HG03342 (cell line): ENCODE data around the gene GINS2.

Experiments
- ATAC-seq: cut with Tn5 transposase; IDR thresholded peaks from one replicate; pipeline ENCODE4 v1.9.1; 2021; ENCODE audit warnings: mild to moderate bottlenecking, moderate library complexity; ENCODE audit not compliant: unreplicated experiment

GINS2 gene

DNA sequence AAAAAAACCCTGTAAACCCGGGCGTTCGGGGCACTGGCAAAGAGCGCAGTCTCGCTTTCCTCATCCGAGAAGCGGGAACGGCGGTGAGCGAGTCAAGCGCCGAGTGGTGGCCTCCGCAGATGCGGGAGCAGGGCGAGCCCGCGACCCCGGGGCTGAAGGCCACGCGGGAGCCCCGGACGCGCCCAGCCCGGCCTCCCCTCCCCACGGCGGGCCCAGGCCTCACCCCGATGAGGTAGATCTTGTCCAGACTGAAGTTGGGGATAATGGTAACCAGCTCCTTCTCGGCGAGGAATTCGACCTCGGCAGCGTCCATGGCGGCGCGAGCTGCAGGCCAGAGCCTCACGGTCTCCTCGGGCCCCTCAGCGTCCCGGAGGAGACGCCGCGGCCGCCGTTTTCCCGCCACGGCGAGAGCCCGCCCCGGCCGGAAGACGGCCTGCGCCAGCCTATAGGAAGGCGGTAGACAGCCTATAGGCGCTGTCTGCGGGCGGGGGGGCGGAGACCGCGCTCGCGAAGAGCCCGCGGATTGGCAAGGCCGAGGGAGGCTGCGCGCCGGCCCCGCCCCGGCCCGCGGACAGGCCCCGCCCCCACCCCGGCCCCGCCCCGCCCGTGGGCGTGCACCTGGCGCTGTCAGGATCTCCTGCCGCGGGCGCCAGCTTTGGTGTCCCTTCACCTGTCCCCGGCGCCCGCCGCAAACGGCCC lies at the start of gene GINS2:
GINS2 (minus strand) TSS at position 369 of the 699 bp plus-strand sequence; CDS start at position 313, 56 bp downstream.
- peak; percentile 92 for ATAC-seq

GRCh38 chr16:85736921-85737320 lies 48.2 kb upstream of the GINS2 start:
- ATAC-seq, result no peak

- no peak for ATAC-seq
Observed at GRCh38 chr16:85735946-85736345, 47.2 kb upstream of the GINS2 start.

DNA sequence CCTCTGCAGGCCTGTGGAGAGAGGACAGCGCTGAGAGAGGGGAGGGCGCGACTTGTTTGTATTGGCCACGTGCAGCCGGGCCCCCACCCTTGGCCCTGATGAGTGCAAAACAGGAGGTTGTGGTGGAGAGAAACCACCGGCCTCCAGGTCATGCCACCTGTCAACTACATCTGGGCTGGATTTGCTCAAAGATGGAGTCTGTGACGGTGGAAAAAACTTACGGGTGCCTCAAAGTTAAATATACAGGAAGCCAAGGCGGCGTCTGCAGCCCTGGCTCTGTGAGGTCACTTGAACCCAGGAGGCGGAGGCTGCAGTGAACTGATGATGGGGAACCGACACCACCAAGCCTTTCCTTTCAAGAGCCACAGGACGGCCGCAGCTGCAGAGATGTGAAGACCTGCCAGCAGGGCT lies 46.5 kb upstream of the GINS2 start:
- ATAC-seq, result peak; percentile 79

GRCh38 chr16:85734311-85735017 lies 45.7 kb upstream of the GINS2 start:
- ATAC-seq, result no peak

GRCh38 chr16:85733839-85734170 lies 45.1 kb upstream of the GINS2 start:
- no peak for ATAC-seq

GRCh38 chr16:85733155-85733838 lies 44.5 kb upstream of the GINS2 start:
- no peak for ATAC-seq

- ATAC-seq, result no peak
Observed at GRCh38 chr16:85731179-85731578, 42.4 kb upstream of the GINS2 start.

GRCh38 chr16:85730186-85730465 lies 41.4 kb upstream of the GINS2 start:
- ATAC-seq, result no peak

- no peak for ATAC-seq
Observed at GRCh38 chr16:85729452-85730185, 40.9 kb upstream of the GINS2 start.

GRCh38 chr16:85728879-85729278 lies 40.1 kb upstream of the GINS2 start:
- ATAC-seq, result no peak

- no peak for ATAC-seq
Observed at GRCh38 chr16:85724936-85725335, 36.2 kb upstream of the GINS2 start.

DNA sequence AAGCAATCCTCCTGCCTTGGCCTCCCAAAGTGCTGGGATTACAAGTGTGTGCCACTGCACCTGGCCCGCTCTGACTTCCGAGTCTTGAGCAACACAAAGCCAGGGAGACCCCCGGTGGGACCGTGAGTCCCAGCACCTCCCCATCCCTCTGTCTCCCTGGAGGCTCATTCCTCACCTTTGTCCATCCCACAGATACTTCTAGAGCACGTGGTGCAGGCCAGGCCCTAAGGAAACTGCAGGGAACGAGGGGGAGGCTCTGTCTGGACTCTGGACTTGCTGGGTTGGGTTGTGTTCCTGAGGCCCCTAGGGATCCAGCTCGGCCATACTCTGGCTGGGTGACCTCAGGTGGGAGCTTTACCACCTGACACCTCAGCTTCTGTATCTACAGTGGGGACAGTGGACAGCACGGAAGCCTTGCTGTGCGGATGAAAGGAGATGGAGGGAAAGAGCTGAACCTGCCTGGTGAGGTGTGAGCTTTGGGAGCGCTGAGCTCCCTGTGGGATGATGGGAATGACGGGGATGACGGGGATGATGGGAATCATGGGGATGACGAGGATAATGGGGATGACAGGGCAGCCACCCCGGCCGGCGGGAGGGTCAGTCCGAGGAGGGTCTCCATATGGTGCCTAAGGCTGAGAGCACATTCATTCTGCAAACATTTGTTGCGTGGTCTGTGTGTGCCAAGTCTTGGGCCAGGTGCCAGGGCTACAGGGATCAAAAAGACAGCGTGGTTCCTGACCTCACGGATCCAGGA lies 35.5 kb upstream of the GINS2 start:
- no peak for ATAC-seq

GRCh38 chr16:85722128-85722893 lies 33.6 kb upstream of the GINS2 start:
- no peak for ATAC-seq

DNA sequence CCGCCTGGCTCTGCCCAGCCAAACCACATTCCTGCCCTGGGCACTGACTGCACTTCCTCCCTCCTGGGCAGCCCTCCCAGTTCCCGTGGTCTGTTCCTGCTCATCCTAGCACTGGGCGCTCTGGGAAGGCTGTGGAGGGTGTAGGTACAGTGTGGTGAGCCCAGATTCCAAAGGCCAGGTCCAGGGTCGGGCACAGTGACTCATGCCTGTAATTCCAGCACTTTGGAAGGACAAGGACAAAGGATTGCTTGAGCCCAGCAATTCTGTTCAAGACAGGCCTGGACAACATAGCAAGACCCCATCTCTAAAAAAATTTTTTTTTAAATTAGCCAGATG lies 31.5 kb upstream of the GINS2 start:
- no peak for ATAC-seq

- ATAC-seq, result no peak
Observed at GRCh38 chr16:85719605-85720301, 31.0 kb upstream of the GINS2 start.

- no peak for ATAC-seq
Observed at GRCh38 chr16:85718682-85719081, 29.9 kb upstream of the GINS2 start.

GRCh38 chr16:85718153-85718477 lies 29.4 kb upstream of the GINS2 start:
- ATAC-seq, result no peak

DNA sequence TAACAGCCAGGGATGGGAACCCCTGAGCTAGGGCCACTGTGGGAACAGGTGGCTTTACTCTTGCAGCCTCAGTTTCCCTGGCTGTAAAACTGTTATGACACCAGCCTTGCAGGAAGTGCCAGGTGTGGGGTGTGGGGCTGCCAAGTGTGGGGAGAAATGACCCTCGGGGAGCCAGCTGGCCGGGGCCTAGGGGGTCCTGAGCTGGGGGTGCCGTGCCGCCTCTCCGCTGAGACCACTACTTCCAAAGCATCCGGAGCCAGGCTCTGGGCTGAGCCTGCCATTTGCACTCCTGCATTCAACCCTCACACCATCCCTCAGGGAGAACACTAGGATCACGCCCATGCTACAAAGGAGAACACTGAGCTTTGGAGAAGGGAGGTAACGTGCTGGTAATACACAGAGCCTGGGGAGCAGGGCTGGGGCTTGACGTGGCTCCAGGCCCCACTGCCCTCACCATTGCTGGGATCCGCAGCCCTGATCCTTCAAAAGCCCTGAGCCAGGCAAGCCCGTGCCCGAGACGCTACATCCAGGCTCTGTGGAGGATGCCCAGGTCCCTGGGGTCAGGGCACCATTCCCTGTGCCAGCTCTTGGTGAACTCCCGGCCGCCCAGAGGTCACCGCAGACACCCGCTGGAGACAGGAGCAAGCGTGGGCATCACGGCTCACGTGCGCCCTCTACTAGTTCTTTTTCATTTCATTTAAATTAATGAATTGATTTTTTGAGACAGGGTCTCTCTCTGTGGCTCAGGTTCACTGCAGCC lies 28.8 kb upstream of the GINS2 start:
- no peak for ATAC-seq
